GM18511 (cell line): Measurements from ENCODE around the gene EDIL3.
"Not testable (repeated sequence)": the region's sequence is repeated elsewhere in the genome, so short reads cannot be mapped to it uniquely, and the experiment has no call there.

Experiments used
- ATAC-seq: cut with Tn5 transposase; IDR thresholded peaks from one replicate; pipeline ENCODE4 v1.9.1; 2021; ENCODE audit warnings: mild to moderate bottlenecking, moderate library complexity; ENCODE audit not compliant: unreplicated experiment

The EDIL3 gene

DNA sequence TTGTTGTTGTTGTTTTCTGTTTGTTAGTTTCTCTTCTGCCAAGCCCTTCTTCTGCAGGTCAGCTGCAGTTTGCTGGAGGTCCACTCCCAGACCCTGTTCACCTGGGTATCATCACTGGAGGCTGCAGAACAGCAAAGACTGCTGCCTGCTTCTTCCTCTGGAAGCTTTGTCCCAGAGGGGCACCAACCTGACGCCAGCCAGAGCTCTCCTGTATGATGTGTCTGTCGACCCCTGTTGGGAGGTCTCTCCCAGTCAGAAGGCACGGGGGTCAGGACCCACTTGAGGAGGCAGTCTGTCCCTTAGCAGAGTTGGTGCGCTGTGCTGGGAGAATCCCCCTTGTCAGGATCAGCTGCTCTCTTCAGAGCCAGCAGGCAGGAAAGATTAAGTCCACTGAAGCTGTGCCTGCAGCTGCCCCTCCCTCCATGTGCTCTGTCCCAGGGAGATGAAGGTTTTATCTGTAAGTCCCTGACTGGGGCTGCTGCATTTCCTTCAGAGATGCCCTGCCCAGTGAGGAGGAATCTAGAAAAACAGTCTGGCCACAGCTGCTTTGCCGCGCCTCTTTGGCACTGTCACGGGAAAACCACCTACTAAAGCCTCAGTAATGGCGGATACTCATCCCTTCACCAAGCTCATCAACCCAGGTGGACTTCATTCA is 299.2 kb downstream of the EDIL3 start:
- ATAC-seq = no peak

DNA sequence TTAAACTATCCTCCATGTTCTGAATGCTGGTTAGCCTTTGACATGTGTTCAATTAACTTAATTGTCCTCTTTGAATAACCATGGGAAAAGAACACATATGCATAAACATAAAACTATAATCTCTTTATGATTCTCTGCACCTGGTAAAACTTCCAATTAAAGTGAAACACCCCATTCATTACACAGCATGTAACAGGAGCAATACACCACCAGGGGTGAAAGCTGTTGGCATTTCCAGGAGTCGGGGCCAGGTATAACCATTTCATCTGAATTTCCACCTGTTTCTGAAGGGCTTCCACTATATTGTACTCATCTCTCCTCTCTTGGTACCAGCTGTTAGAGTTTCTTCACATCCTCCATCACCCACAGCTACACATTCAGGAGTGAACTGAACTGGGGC is 303.8 kb downstream of the EDIL3 start:
- no peak for ATAC-seq

DNA sequence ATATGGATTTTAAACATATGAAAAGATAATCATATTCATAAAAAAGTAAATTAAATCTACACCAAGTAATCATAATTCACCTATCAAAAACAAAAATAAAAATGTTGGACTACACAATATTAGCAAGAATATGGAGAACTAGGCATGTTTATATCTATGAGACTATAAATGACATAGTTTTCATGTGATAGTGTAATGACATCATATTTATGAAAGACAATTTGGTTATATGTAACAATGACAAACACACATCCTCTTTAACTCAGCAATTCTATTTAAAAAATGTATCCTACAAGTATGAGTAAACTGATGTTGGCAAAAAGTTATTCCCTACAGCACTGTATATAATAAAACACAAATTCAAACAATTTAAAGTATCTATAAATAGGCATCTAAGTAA is 312.3 kb downstream of the EDIL3 start:
- no peak for ATAC-seq

DNA sequence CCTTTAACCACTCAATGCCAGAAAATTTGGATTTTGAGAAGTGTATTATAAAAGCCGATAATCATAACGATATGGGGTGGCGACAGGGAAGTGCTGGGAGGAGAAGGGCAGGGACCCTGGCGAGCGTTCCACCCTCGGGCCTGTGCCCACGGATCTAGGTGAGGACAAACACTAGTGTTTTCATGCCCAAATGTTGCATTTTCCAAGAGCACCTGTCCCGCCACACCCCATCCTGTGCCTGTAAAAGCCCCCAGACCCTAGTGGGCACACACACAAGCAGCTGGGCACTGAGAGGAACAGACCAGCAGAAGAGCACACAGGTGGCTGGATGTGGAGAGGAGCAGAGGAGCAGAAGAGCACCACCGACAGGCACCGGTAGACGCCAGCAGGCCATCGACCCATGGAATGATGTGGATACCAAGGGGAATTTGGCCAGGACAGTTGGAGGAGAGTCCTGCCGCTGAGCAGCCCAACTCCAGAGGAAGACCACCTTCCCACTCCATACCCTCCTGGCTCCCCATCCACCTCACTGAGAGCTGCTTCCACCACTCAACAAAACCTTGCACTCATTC is 315.0 kb downstream of the EDIL3 start:
- no peak for ATAC-seq

DNA sequence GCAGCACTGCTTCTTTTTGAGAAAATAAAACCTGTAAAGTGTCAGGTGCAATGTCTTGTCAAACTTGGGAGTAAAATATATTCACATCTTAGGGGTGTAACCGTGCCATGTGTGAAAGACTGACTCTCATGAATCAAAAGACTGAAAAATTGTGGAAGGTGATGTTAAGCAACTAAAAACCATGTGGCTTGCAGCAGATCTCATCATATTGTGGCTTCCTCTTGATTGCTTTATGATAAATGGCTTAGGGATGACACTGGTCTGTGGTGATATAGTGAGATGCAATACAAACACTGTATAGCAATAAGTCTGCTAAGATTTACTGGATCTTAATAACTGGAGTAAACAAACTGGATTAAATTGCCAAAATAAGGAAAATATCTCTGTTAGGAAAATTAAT is 321.6 kb downstream of the EDIL3 start:
- no peak for ATAC-seq

DNA sequence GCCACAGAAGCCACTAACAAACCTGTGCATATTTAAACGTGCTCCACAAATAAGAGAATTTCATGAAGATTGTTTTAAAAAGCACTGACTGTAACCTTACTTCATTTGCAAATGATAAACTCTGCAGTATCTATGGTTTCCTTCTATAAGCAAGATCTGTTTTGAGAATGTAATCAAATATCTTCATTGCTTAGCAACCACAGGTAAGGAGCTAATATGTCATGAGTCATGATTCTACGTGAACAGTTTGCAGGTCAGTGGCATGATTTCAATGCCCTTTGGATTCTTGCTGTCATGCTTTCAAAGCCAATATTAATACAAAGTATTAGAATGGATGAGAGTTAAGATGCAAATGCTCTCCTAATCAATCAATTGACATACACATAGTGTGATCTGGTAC is 325.0 kb downstream of the EDIL3 start:
- ATAC-seq = no peak

DNA sequence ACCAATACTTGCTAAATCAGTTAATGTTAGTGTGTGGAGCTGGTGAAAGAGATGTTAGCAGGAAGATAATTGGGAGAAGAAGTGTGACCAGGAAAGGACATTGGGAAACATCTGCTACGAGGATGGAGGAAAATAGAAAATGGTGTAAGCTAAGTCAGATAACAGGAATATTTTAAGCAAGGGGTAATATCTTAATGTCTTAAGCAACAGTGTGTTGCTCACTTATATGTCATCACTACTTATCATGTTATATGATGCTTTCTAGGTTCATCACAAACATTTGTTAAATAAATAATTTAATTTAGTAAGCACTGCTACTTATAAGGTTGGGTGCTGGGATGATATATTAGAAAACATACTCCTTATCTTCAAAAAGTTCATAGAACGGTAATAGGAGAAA is 326.1 kb downstream of the EDIL3 start:
- no peak for ATAC-seq

DNA sequence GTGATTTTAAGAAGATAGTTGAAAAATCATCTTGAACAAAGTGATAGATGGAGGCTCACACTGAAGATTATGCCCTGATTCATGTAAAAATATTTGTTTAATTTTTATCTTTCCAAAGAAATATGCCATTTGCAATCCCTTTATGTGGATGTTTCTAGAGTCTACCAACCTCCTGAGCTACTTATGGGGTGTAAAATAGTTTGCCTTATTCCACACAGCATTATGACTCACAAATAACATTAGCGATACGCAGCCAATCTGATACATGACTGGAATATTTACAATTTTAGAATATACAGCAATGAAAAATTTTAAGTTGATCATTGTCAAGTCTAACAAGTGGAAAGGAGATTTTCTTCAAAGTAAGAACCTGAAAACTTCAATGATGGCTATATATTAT is 327.5 kb downstream of the EDIL3 start:
- ATAC-seq = no peak

DNA sequence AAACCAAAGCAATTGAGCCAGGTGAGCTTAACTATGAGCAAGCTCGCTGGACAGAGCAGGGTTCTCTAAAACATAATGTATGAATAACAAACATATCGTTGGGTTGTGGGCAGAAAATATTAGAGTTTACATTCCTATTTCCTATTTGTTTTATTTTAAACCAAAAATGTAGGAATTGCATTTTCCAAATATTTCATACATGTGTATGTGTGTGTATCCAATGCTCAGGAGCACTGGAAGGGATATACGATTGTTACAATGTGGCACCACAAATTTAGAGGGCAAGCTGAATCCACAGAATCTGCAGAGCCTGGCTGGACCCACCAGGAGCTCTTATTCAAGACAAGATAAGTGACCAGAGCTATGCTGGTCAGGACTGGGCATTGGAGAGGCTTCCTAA is 338.7 kb downstream of the EDIL3 start:
- ATAC-seq = no peak

DNA sequence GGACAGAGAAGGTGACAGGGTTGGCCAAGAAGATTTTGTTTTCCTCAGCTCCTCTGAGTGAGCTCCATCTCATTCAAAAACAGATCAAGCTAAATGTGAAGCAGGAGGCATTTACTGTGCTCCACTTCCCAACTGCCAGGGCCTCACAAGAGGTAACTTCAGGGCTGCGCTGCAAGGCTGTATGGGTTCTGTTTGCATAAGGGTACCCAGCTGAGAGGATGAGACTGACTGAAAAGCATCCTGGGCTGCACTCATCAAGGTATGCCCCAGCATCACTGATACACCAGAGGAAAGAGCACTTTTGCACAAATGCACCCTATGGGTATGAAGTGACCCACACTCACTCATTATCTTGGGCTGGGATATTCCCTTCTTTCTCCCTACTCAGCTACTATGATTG is 347.8 kb downstream of the EDIL3 start:
- ATAC-seq = no peak

DNA sequence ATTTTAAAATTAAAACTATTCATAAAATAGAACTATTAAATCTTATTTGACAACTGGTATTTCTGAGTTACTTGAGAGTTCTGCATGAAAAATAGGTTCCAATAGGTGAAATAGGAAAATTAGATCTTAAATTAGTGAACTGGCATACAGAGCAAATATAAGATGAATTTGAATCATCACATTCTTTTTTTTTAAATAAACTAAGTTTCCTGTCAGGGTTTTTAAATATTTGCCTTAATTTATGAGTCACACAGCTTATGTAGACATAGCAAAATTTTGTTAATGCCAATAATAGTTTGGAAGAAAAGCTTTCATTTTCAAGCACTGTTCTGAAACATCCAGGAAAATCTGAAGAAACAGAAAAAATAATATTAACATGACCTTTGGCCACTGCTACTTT is 352.4 kb downstream of the EDIL3 start:
- ATAC-seq = no peak

DNA sequence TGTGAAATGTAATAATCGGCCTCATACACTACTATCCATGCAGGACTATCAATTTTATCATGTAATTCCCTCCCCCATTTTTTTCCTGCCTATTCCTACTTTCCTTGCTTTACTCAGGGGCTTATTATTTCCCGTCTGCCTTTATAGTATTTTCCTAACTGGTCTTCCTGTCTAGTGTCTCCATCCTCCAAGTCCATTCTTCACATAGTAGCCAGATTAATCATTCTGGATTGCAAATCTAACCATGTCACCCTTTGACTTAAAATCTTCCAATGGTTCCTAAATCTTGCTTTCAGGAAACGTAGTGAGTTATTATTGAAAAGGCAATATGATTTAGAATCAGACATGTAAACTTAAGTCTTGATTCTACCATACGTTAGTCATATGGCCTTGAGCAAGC is 356.6 kb downstream of the EDIL3 start:
- no peak for ATAC-seq

DNA sequence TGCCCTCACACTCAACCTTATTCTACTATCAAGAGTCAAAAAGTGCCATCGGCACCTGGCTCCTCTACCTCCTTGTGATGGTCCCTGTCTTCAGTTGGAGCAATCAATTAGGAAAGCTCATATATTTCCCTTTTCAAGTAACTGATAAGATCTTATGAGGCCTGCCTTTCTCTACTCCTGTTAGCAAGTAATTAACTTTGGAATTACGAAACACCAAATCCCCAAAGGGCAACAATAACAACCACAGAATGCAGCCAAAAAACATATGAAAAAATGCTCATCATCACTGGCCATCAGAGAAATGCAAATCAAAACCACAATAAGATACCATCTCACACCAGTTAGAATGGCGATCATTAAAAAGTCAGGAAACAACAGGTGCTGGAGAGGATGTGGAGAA is 366.2 kb downstream of the EDIL3 start:
- not testable (repeated sequence) for ATAC-seq

DNA sequence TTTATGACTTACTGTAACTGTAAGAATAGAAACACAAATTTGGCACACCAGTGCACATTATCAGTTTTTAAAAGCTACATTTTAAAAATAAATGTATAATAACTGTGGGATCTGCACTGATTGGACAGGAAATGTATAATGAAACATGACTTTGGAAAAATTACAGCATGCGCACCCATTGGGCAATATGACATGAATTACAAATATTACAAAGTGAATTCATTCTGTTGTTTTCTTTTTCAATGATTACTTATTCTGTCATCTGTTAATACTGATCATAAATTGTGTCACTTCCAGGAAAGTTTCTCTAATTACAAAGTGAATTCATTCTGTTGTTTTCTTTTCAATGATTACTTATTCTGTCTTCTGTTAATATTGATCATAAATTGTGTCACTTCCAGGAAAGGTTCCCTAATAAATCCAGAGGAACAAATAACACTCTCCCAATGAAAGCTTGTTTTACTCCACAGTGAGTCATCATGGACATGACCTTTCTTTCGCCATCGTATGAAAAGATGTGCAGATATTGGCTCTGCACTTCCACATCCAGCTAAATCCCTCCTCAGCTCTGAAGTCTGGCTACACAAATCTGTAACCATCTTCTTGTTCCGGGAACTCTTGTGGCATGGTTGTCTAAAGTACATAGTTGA is 367.0 kb downstream of the EDIL3 start:
- ATAC-seq = no peak

DNA sequence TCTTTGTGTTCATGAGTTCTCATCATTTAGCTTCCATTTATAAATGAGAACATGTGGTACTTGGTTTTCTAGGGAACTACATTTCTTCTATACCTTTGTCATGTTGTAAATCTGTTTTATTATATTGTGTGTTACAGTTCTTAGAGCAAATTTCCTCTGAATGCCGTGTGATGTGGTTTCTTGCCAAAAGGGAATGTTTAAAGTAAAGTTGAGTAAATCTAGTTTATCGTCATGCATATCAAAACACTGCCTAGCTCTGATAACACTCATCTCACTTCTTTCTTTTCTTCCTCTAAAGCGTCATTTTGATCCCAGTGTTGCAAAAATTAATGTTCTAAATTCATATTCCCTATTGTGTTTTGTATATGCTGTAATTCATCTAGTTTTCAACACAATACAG is 368.6 kb downstream of the EDIL3 start:
- ATAC-seq = no peak

DNA sequence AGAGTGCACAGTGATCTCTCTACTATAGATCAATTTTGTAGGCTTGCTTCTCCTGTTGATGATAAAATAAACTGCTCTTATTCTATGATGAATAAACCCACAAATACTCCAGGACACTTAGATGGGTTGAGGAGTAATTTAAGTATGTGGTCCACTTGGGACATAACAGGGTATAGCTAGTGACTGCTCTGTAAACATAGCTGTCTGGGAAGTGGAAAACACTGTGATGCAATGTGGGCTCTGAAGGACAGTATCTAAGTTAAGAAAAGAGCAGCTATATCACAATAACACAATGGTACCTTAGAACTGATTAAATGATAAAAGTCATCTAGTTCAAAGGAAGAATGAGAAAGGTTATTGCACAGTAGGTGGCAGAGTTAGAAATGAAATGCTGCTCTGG is 369.7 kb downstream of the EDIL3 start:
- ATAC-seq = no peak

DNA sequence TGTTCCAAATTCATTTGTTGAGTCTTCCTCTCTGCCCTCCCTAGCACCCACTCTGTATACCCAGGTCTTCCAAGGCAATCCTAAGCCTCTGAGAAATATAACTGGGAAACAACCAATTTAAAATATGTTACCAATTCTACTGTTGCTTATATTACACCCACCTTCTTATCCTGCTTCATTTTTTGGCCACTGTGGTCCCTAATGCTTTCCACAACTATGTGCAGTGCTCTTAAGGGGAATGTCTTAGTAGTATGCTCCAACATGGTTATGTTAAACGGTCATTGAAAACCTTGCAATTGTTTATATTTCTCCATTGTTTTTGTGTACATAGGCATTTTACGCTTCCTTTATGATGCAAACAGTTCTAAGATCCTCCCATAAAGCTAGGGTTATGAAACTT is 390.9 kb downstream of the EDIL3 start:
- ATAC-seq = no peak

DNA sequence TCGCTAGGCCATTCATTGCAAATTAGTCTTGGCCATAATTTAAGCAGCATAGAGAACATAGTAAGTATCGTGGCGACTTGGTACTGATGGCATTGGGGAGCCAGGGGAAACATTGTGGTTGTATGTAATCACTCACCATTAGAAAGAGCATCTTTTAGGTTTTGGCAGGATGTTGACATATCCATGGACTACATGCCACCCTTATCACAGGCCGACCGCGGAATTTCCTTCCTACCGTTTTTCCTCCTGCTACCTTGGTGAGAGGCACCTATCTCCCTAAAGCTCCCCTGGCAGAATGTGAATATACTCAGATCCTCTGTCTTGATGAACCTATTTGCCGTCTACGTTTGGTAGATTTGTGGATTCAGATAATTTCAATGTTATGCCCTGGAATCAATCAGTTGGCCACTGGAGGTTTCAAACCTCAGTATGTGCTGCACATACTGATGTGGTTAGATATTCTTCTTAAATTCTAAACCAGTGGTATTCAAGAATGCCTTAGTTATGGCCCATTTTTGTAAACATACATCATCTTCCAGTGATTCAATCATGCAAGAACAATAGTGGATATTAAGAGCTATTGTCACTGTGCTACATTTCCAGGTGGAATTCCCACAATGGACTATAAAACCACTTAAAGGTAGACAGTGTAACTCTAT is 393.0 kb downstream of the EDIL3 start:
- ATAC-seq = no peak

DNA sequence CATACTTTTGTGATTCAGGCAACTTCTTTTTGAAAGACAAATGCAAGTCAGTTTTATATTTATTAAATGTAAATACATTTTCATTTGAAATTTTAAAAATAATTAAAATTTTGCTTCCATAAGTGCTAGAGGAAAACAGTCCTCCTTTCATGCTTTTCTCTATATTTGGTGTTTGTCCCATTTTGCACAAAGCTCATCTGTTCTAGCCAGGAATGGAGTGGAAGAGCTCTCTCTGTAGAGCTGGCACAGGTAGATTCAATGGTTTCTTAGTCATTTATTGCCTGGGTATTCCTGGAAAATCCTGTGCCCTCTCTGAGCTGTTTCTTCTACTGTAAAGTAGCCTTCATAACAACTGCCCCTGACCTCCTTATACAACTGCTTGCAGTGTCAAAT is 396.4 kb downstream of the EDIL3 start:
- no peak for ATAC-seq

DNA sequence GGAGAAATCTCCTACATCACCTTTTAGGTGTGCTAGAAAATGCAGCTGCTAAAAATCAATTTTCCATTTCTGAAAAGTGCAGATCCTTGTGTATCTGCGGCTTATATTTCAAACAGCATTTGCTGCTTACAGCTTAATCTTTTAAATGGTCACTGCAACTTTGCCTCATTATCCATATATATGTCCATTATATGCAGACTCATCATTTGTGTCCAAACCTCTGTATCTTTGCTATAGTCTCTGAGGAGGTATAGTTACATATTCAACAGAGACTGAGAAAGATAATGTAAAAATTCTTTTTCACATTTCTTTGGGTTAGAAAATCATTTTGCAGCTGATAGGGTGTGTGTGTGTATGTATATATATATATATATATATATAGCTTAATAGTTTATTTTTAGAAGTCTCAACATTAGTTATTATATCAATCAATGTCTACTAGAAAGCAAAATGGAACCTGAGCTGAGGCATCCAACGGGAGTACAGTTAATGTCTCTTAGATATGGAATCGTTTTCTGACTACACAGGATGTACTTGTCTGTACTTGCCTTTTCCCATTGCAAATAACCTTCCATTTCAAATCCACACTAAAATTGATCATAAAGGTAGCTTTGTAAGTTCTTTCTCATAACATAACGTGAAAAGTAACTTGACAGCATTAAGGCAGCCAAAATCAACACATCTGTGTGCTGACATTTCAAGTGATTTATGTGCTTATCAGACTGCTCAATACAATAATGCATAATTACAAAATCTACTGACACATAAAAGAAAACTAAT is 397.0 kb downstream of the EDIL3 start:
- no peak for ATAC-seq

DNA sequence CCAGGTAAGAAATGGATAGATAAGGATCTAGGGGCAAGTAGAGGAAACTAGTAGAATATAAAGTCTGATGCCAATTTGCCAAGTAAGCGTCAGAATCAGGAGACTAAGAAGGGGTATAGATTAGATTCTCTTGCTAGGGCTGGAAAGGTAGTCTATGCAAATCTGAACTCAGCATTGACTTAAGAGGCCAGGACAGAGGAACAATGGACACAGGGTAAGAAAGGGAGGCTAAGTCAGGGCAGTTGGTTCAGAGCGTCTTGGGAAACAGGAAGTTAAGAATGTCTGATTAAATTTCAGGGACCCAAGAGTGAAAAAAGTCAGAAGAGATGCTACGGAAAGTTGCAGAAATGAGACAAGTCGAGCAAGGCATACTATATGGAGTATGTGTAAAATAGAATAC is 400.8 kb downstream of the EDIL3 start:
- no peak for ATAC-seq
